HS-5 (cell line): ENCODE data around the gene CLSTN2.

Source experiments
- DNase-seq: peaks from one replicate; pipeline ENCODE4 v3.0.0-alpha.2; 2012; ENCODE audit warnings: low read depth

The CLSTN2 gene

DNA sequence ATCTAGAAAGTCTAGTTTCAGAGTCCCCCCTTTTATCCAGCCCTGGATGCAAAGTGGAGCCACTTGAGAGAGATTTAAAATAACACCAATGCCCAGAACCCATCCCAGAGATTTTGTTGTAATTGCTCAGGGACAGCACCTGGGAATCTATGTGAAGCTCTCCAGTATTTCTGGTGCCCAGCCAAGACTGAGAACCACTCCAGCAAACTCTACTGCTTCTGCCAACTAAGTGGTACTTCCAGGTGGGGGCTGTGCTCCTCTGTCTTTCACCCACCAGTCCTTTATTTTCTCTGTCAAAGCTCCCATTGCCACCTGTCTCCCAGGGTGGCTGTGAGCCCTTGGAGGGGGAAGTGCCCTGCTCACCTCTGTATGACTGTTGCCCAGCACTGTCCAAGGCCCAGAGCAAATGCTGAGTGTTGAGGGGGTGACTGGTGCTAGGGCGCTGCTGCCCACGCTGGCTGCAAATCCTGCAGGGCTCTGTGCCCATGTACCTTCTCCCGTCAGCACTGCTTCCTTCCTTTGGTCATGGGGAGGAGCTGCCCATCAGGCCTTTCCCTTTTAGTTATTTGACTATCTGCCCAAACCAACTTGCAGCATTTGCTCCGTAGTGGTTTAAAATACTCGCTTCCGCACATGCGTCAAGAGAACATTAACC, 9.4 kb downstream of the CLSTN2 start:
- DNase-seq = no peak

DNA sequence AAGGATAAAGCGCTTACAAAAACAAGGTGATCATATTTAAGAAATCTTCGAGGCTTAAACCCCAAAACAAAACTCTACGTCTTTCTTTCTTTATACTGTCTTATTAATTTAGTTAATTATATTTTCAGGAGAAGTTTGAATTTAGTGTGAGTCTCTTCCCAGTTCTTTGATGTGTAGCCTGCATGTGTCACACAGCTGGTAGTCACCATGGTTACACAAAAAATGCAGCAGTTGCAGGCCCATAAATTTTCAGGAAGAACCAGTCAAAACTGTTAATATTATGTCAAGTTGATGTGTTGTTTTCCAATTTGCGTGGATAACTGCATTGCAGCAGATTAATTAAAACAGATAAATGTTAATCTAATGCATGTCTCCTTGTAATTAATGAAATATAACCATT, 10.4 kb downstream of the CLSTN2 start:
- DNase-seq = no peak

DNA sequence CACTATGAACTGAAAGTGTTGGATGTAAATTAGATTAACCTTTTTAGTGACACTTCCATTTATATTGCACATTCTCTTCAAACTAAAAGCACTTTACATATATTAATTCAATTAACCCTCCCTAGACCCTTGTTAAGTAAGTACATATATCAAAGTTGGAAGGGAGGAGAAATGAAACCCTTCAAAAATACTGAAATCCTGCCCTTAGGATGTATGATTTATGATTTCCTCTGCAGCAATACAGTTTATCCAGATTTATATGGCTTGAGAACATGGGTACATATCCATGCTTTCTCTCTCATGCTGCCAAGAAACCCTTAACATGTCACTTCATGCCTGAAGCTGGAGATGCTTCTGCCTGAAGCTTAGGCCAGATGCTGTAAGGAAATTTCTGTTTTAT, 11.0 kb downstream of the CLSTN2 start:
- no peak for DNase-seq

DNA sequence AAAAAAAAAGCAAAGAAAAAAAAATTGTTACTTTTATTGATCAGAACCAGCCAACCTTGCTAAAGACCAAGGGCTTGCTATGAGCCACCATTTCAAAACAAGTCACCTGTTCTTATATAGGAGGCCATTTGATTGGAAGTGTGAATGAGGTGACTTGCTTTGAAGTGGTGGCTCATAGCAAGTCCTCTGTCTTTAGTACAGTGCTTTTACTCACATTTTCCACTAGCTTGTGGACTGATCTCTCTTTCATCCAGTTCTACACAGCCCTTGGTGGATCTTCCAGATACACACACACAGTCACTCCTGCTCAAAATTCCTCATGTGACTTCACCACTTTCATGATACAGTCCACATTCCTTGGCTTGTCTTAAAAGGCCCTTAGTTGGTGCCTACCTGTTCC, 13.5 kb downstream of the CLSTN2 start:
- no peak for DNase-seq

GRCh38 chr3:139948898-139949297, 13.9 kb downstream of the CLSTN2 start:
- no peak for DNase-seq

GRCh38 chr3:139953131-139953910, 18.3 kb downstream of the CLSTN2 start:
- DNase-seq = no peak

- no peak for DNase-seq
These were observed 19.3 kb downstream of the CLSTN2 start for GRCh38 chr3:139954146-139954860.

GRCh38 chr3:139957844-139958243, 22.9 kb downstream of the CLSTN2 start:
- no peak for DNase-seq

- no peak for DNase-seq
These were observed 34.4 kb downstream of the CLSTN2 start for GRCh38 chr3:139969386-139969785.

DNA sequence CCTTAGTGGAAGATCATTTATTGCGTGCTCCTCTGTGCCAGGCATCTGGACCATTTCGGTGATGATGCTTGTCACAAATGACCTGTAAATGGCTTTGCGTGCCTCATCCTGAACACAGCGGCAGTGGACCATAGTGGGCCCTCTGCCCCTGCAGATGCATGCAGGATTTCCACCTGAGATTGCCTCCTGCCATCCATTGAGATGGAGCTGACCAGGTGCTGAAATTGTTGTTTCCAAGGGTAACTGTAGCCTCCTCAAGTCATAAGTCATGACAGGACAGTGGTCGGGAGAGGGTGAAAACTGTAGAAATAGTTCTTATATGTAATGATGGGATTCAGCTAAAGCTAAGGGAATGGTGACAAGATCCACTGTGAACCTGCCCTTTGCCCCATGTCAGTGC, 35.5 kb downstream of the CLSTN2 start:
- DNase-seq = no peak

DNA sequence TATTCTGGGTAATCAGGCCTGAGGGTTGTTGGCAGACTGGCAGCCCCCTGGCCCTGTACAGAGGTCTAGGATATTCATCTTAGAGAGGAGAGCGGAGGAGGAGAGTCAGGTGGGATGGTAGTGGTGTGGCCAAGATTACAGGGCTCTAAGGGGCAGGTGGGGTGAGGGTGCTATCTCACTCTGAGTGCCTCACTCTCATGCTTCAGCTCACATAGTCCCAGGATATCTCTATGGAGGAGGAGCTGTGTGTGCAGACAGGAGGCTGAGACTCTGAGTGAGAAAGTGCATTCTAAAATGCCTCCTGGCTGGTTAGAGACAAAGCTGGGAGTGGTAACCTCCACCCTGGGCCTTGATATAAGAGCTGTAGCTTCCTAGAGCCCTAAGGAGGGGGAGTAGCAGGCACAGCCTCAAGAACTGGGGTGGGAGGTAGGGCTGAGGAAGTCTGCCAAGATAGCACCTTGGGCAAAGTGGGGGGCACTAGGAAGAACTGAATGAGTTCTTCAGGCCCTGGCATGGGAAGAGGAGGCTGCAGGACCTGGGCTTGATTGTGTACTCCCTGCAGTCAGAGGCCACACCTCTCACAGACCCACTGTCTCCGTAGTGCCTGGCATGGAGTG, 39.9 kb downstream of the CLSTN2 start:
- no peak for DNase-seq

- no peak for DNase-seq
These were observed 40.8 kb downstream of the CLSTN2 start for GRCh38 chr3:139975594-139976365.

GRCh38 chr3:139978966-139979365, 44.0 kb downstream of the CLSTN2 start:
- DNase-seq = no peak

DNA sequence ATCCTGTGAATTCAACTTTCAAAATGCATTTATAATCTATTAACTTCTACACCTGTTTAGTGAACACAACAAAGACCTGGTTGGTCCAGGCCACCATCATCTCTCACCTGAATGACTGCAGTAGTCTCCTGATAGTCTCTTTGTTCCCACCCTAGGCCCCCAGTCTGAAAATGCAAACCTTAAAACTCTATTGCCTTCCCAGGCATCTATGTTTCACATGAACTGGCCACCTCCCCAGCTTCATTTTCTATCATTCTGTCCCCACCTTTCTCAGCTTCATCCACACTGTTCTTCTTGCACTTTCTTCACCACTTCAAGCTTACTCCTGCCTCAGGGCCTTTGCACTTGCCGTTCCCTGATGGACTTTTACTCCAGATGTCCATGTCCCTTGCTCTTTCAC, 45.0 kb downstream of the CLSTN2 start:
- DNase-seq = no peak

- DNase-seq = no peak
These were observed 47.4 kb downstream of the CLSTN2 start for GRCh38 chr3:139982404-139982803.

GRCh38 chr3:139985576-139985975, 50.6 kb downstream of the CLSTN2 start:
- DNase-seq = no peak

DNA sequence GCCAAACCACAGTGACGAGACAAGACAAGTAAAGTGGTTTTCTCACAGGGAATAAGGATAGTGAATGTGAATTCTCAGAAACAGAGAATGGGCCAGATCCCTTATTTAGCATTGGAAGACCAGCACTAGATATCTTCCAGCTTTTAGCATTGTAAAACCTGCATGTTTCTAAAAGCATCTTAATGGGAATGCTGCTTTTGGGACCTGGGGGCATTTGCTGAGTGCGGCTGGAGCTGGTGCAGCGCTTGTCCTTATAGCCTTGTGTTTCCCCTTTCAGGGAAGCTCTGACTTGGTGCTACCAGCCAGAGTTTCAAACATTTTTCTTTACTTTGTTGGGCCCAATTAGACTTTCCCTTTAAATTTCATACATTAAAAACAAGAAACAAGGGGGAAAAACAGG, 52.9 kb downstream of the CLSTN2 start:
- no peak for DNase-seq

DNA sequence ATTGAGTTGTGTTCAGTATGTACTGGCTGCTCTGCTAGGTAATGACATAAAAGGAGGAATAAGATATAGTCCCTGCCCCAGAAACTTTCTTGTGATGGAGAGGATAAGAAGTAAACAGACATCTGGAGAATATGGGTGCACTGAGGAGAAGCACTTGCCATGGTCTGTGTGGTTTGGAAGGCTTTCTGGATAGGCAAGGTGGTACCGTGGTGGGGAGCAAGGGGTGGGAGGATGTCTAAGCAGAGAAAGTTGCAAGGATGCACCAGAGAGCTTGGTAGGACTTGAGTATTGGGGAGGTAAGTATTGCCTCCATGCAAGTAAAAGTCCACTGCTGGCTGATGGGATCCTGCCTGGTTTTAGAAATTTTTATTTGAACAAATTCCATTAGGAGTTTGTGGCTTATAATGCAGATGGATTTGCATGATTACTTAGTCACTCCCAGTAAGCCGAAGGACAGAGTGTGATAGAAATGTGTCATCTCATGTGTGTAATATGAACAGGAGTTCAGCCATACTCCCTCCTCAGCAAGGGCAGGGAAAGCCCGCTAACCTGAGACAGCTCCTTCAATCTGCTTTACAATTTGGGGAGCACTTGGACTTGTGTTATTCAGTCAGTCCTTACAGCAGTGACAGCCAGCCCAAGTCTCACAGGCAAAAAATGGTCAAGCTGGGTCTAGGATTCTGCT, 53.6 kb downstream of the CLSTN2 start:
- no peak for DNase-seq

DNA sequence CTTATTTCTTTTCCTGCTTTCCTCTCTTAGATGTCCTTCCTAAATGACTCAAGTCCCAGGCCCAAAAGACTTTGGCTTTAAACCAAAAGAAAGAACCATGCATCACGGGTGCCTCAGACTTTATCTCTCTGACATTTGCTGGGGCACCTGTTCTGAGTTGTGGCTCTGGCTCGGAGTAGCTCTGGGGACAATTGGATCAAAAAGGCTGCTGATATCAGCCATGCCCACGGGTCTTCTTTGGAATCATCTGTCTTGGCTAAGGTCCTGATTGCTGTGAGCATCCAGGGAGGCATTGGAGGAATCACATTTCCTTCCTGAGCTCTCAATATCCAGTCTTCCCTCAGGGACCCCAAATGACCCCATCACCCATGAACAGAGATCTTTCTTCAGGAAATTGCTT, 59.9 kb downstream of the CLSTN2 start:
- no peak for DNase-seq

DNA sequence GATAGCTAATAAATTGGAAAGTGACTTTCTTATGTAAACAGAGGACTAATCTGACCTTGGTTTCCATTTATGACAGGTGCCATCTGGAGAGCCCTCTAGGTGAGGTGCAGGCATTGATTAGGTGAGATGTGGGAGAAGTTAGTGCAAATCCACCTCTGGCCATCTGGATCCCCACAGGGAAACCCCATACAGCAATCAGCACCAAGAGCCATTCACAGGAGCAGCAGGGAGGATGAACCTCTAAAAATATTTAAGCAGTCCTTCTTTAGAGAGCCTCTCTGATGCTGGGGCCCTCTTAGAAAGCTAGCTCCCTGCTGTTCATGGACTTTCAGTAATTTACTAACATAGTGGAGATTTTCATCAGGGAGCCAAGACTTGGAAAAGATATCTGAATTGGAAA, 69.3 kb downstream of the CLSTN2 start:
- DNase-seq = no peak

- no peak for DNase-seq
These were observed 71.3 kb downstream of the CLSTN2 start for GRCh38 chr3:140006331-140006730.
